GM21390 (cell line): ENCODE results near the gene HRK.

Experiments used
- ATAC-seq: cut with Tn5 transposase; IDR thresholded peaks from one replicate; pipeline ENCODE4 v1.9.1; 2021; ENCODE audit not compliant: unreplicated experiment

Gene HRK

GRCh38 chr12:116898669-116899068 lies 17.4 kb upstream of the HRK start:
- no peak for ATAC-seq

- no peak for ATAC-seq
Measured at GRCh38 chr12:116897476-116897875, 16.2 kb upstream of the HRK start.

GRCh38 chr12:116896411-116896924 lies 15.2 kb upstream of the HRK start:
- no peak for ATAC-seq

DNA sequence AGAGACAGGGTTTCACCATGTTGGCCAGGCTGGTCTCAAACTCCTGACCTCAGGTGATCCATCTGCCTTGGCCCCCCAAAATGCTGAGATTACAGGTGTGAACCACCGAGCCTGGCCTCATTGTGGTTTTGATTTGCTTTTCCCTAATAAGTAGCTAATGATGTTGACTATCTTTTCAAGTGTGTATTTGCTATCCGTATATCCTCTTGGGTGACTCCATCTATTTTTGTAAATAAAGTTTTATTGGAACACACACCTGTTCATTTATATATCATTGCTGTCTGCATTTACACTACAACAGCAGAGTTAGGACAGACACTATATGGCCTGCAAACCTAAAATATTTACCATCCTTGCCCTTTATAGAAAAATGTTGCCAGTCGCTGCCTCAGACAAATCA lies 13.7 kb upstream of the HRK start:
- ATAC-seq, result no peak

DNA sequence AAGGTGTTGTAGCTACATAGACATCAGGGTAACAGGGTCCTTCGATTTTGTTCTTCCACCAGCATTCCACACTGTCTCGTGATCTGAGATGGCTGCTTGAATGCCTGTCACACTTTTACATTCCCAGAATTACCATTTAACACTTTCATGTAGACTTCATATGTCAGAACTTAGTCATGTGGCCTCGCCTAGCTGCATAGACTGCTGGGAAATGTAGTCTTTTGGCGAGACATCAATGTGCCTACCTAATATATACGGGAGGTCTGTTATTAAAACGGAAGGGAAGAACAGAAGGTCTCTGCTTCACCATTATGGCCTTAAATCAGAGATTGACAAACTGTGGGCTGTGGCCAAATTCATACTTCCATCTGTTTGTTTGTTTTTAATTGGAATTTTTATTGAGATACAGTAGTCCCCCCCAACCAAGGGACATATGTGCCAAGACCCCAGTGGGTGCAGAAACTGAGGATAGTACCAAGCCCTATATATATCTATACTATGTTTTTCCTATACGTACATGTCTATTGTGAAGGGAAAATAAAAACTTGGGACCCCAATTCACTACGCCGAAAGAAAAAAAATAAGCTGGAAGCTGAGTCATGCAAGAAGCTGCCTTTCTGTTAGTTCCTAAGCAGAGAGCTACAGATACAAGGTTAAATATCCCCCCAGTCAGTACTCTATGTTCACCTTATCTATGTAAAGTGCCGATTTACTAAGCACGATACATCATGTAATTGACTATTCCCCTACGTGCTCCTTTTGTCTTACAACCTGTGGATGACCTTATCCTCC lies 11.3 kb upstream of the HRK start:
- no peak for ATAC-seq

DNA sequence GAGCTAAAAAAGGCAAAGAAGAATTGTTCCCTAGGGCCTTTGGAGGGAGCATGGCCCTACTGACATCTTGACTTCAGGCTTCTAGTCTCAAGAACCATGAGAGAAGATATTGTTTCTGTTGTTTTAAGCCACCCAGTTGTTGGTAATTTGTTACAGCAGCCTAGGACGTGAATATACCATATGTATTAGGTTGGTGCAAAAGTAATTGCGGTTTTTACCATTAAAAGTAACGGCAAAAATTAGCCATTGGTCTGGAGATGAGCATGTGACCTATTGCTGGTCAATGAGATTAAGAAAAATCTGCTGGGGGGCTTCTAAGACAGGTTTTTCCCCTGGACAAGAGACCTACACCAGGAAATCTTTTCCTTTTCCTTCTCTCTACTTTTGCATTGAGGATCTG lies 9.8 kb upstream of the HRK start:
- ATAC-seq, result no peak

DNA sequence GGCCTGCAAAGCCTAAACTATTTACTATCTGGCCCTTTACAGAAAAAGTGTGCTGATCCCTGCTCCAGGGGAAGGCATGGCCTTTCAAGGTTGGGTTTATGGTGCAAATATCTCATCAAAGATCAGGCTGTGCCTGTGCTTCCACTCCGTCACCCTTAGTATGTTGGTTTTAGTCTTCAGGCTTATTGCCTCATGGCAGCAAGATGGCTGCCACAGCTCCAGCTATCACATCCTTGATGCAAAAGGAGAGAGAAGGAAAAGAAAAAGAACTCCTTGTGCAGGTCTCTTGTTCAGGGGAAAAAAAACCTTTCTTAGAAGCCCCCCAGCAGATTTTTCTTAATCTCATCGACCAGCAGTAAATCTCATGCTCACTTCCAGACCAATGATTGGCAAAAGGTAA lies 9.1 kb upstream of the HRK start:
- no peak for ATAC-seq

DNA sequence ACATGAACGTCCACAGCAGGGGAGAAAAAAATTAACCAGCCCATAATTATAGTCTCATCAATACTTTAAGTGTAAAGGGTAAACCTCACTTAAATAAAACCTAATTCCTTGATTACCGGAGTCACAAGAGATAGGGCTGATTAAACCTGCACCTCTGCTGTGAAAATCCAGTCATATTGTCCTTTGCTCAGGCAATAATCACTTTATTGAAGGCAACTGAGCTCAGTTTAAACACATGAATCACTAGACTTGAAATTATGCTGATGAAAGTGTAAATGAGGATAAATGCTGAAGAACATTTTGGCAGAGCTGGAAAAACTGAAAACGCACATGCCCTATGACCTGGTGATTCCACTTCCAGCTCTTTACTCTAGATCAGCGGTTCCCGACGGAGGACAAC lies 6.7 kb upstream of the HRK start:
- no peak for ATAC-seq

DNA sequence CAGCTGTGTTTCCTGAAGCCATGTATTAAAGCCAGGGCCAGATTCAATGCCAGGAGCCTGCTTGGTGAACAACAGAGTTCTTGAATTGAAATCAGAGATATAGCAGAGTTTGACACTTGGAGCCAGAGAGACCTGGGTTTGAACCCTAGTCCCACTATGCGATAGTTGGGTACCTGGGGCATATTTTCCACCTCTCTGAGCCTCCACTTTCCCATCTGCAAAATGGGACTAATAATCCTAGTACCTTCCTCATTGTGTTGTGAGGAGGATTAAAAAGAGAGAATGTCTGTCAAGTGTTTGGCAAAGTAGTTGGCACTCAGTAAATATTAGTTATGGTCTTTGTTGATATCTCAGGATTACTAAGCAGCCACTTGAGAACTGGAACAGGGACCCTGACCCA lies 6.0 kb upstream of the HRK start:
- ATAC-seq, result no peak

- ATAC-seq, result no peak
Measured at GRCh38 chr12:116885491-116885890, 4.2 kb upstream of the HRK start.

DNA sequence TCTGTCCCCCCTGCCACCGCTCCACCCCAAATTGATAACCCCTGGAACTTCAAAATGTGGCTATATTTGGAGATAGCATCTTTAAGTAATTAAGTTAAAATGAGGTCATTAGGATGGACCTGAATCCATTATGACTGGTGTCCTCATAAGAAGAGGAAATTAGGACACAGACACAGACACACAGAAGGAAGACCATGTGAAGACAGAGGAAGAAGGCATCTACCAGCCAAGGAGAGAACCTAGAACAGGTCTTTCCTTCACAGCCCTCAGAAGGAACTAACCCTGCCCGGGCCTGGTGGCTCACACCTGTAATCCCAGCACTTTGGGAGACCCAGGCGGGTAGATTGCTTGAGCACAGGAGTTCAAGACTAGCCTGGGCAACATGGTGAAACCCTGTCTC lies 3.6 kb upstream of the HRK start:
- ATAC-seq, result no peak

GRCh38 chr12:116882742-116883141 lies 1.5 kb upstream of the HRK start:
- no peak for ATAC-seq

- no peak for ATAC-seq
Measured at GRCh38 chr12:116881877-116882507, 751 bp upstream of the HRK start.

DNA sequence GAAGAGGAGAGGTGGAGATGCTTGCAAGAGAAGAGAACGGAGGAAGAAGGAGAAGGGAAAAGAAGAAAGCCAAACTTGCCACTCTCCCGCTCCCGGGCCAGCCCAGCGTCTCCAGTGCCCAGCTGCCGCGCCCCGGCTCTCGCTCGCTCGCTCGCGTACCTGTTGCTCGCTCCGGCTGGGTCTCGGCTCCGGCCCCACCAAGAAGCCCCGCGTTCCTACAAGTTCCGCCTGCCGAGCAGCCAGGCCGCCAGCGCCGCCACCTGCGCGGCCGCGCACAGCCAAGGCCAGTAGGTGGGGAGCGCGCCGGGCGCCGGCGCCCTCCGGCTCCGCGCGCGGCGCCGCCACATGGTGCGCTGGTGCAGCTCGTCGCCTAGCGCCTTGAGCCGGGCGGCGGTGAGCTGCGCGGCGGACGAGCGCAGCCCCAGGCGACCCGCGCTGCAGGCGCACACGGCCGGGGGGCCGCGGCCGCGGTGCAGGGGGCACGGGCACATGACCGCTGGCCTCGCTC lies 370 bp downstream of the HRK start:
- ATAC-seq, result peak; percentile 75

DNA sequence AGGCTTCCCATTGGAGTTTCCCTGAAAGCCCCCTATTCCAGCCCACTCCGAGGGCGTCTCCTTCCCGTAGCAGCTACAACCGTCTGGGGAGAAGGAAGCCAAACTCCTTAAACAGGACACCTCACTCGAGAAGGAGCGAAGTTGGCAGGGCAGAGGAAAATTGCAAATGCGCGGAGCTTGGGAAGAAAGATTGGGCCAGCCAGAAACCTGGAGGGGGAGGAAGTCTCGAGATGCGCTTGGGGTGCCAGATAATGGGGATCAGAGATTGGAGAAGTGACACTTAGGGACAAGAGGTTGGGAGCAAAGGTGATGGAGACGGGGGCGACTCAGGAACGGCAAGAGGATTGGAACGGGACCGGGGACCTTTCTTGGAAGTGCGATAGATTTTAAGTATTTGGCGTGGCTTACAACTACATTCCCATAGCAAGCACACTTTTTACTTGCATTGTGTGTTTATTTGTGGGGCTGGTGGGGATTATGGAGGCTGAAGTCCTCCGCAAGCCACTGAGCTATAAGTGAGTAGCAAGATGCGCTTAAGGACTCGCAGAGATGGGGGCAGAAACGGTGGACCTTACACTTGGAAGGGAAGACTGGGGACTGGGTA lies 926 bp downstream of the HRK start:
- ATAC-seq, result peak; percentile 3

DNA sequence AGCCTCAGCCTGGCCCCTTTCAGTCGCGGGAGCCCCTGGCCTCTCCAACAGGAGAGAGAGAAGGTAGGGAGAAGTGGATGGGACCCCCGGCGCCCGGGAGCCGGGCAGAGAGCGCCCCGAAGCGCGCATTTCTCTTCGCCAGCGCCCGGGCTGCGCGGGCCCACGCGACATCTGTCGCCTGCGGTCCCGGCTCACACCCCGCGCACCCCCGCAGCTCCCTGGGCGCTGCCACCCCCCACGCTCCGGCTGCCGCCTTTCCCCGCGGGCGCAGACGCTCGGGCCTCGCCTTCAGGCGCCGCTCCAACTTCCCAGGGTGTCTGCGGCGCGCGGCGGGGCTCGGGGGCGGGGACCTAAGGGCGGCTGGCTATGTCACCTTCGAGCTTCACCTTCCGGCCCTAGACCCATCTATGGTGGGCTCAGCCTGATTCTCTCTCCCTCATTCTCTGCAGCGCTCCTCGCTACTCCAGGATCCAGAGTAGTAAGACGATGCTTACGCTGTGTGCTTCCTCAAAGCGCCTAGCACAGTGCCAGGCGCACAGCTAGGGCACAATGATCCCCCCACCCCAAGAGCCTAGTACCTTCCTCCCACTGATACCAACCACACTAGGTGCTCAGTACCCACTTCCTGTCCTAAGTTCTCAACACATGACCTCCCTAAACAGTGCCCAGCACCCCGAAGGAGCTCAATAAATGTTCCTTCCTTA lies 1.6 kb downstream of the HRK start:
- ATAC-seq, result no peak

GRCh38 chr12:116878567-116879508 lies 2.4 kb downstream of the HRK start:
- no peak for ATAC-seq

GRCh38 chr12:116876151-116876869 lies 4.9 kb downstream of the HRK start:
- no peak for ATAC-seq

DNA sequence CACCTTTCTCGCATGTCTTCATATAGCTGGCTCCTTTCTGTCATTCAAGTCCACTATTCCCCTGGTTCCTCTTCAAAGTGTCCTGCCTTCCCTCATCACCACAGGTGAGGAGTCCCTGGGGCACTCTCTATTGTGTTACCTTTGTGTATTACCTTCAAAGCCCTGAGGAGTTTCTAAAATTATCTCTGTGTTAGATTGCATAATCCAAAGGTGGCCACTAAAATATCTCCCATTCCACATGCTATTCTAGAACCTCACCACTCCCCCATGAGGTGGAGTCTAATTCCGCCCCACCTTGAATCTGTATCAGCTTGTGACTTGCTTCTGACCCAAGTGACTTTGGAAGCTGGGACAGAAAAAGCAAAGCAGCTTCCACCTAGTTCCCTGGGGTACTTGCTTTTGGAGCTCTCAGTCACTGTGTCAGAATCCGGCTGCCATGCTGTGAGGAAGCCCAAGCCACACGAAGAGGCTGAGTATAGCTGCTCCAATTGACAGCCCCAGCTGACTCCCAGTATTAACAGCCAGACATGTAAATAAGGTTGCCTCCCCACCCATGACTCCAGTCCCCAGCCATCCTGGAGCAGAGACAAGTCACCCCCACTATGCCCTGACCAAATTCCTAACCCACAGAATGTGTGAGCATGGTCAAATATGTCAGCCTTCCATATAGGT lies 6.8 kb downstream of the HRK start:
- no peak for ATAC-seq
